Esophagus muscularis mucosa (tissue), 4 donors: Measurements from ENCODE around the gene HPS6. TPM values are rescaled to one million over a fixed set of nuclear protein-coding genes. Genes with fewer than 3 reads are reported as not detected.

Experiments used
- DNase-seq: peaks from one replicate; pipeline ENCODE4 v3.0.0-alpha.2; 2017; ENCODE audit errors: extremely low spot score
- H3K27ac ChIP-seq, 4 donors: fragments of 200-600 bp; sonication (generic); replicated peaks in 1 of 4; 1 replicate in 3 of 4; 2 replicates in 1 of 4; pipeline ENCODE4 v1.5.1; 2016 to 2019; ENCODE audit warnings: mild to moderate bottlenecking in 1 of 4
- H3K27me3 ChIP-seq, 4 donors: fragments of 200-600 bp; sonication (generic); one replicate each; pipeline versions ENCODE4 v1.5.1 to v1.6.0; 2016 to 2019
- H3K36me3 ChIP-seq, 4 donors: fragments of 200-600 bp; sonication (generic); one replicate each; pipeline ENCODE4 v1.5.1; 2016 to 2019
- H3K4me1 ChIP-seq, 4 donors: fragments of 200-600 bp; sonication (generic); one replicate each; pipeline ENCODE4 v1.5.1; 2016 to 2019
- H3K4me3 ChIP-seq, 4 donors: fragments of 200-600 bp; sonication (generic); 1 replicate in 2 of 4; 2 replicates in 2 of 4; pipeline ENCODE4 v1.5.1; 2016 to 2019; ENCODE audit warnings: mild to moderate bottlenecking in 4 of 4, moderate library complexity in 1 of 4
- H3K9me3 ChIP-seq, 4 donors: fragments of 200-600 bp; sonication (generic); 1 replicate in 3 of 4; 2 replicates in 1 of 4; pipeline ENCODE4 v1.5.1; 2016 to 2019
- EP300 ChIP-seq: sonication (generic); formaldehyde crosslinking; IDR thresholded peaks from one replicate; pipeline ENCODE4 v1.6.1; 2017; ENCODE audit warnings: antibody characterized with exemption
- POLR2A ChIP-seq: fragments of 450-650 bp; IDR thresholded peaks from one replicate; pipeline ENCODE4 v1.6.1; 2017; ENCODE audit warnings: antibody characterized with exemption, moderate library complexity, mild to moderate bottlenecking, low read depth
- POLR2AphosphoS5 ChIP-seq, 2 donors: sonication (generic); formaldehyde crosslinking; IDR thresholded peaks; one replicate each; pipeline ENCODE4 v1.6.1; 2017; ENCODE audit warnings: antibody characterized with exemption in 2 of 2
- WGBS: methylation state at CpG from one replicate; pipeline ENCODE4 v1.1.5; 2018; 5-methylcytosine and 5-hydroxymethylcytosine counted together
- intact Hi-C: fragments of 100-400 bp; cut with DNase I; formaldehyde crosslinking; loops from one replicate; pipeline ENCODE4 v1.15.1; 2023
- total RNA-seq, 4 donors: library from RNA; depleted of rRNA; stranded (reverse); fragments of >200 nt; gene quantifications; one replicate each; pipeline versions ENCODE4 v1.1.0 to v1.2.1, GENCODE V29; 2016
- TF ChIP-seq, protein P1 (sequence below), 3 experiments: fragments of 200-600 bp in 2 of 3; fragments of 450-650 bp in 1 of 3; sonication (generic) in 2 of 3; IDR thresholded peaks; one replicate each; pipeline ENCODE4 v1.5.1; 2017 to 2019; ENCODE audit warnings: antibody characterized with exemption in 3 of 3, mild to moderate bottlenecking in 2 of 3, moderate library complexity in 1 of 3

HPS6 gene
- total RNA-seq, 4 donors from 2014 or later: 21.2 to 40.0 (median 28.2) TPM

DNA sequence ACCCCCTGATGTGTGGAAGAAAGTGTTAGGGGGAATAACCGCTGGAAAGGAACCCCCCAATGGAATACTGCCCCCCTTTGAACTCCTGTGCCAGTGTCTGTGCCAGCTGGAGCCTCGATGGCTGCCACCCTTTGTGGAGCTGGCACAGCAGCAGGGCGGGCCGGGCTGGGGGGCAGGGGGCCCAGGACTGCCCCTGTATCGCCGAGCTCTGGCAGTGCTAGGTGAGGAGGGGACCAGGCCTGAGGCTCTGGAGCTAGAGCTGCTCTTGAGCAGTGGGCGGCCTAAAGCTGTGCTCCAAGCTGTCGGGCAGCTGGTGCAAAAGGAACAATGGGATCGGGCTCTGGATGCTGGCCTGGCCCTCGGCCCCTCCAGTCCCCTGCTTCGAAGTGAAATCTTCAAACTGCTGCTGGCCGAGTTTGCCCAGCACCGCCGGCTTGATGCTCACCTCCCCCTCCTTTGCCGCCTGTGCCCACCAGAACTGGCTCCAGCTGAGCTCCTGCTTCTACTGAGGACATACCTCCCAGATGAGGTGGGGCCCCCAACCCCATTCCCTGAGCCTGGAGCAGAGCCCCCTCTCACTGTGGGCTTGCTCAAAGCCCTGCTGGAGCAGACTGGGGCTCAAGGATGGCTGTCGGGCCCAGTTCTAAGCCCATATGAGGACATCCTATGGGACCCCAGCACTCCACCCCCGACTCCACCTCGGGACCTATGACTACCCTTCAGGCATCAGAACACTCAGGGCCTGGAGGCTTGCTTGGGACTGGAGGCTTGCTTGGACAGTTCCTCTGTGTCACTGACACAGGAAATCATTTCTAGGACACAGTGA is 2.2 kb downstream of the HPS6 start:
- no peak overlapping the region for H3K27ac ChIP-seq
- TF ChIP-seq, protein P1, sequence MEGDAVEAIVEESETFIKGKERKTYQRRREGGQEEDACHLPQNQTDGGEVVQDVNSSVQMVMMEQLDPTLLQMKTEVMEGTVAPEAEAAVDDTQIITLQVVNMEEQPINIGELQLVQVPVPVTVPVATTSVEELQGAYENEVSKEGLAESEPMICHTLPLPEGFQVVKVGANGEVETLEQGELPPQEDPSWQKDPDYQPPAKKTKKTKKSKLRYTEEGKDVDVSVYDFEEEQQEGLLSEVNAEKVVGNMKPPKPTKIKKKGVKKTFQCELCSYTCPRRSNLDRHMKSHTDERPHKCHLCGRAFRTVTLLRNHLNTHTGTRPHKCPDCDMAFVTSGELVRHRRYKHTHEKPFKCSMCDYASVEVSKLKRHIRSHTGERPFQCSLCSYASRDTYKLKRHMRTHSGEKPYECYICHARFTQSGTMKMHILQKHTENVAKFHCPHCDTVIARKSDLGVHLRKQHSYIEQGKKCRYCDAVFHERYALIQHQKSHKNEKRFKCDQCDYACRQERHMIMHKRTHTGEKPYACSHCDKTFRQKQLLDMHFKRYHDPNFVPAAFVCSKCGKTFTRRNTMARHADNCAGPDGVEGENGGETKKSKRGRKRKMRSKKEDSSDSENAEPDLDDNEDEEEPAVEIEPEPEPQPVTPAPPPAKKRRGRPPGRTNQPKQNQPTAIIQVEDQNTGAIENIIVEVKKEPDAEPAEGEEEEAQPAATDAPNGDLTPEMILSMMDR (IDR thresholded peaks at IDR 0.05): no peak
- no peak for TF ChIP-seq EP300
- TF ChIP-seq POLR2A: no peak
- no peak for TF ChIP-seq POLR2AphosphoS5 (IDR thresholded peaks at IDR 0.05)

DNA sequence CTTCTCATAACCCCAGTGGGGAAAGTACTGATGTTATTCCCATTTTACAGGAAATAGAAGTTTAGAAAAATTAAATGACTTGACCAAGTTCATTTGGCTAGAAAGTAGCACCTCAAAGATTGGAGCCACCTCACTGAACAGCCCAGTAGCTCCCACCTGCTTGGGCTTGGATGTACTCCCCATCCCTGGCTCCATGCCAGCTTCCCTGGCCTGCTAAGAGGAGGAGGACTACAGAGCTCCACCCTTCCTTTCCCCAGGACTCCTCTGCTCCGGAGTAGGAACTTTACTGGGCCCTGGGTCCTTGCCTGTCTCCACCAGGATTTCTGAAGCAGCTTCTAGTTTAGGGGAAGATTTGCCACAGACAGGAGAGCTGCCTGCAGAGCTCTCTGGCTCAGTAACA is 3.1 kb downstream of the HPS6 start:
- WGBS: 0% methylated on average over 1 of the region's 1 CpG
- Histone ChIP-seq H3K4me1 (peaks cover 32 to 51% (median 43%) of the 10 kb centered on the region in 4 donors), H3K4me3 (no peak overlapping the region), H3K9me3 (no peaks in the 10 kb centered on the region), H3K27ac (no peak overlapping the region), H3K36me3 (peaks cover 0 to 24% (median 17%) of the 10 kb centered on the region in 4 donors), H3K27me3 (no peaks in the 10 kb centered on the region)
- TF ChIP-seq POLR2AphosphoS5 (IDR thresholded peaks at IDR 0.05): no peak
- TF ChIP-seq, protein P1 (IDR thresholded peaks at IDR 0.05): no peak
- TF ChIP-seq POLR2A: no peak
- TF ChIP-seq EP300: no peak
- intact Hi-C loops: loop anchor here (2.0 kb wide), 1 partner anchor 45 kb away; no protein-coding TSS in a partner anchor
- DNase-seq: no peak

More for the DNA sequence above, 2.2 kb downstream of the HPS6 start:
- Histone ChIP-seq H3K9me3 (no peaks in the 10 kb centered on the region), H3K36me3 (peaks cover 0 to 24% (median 17%) of the 10 kb centered on the region in 4 donors), H3K4me1 (peaks cover 32 to 44% (median 37%) of the 10 kb centered on the region in 4 donors), H3K4me3 (no peak overlapping the region), H3K27me3 (no peaks in the 10 kb centered on the region)
- intact Hi-C loops: no loop called here
- no peak for DNase-seq
- WGBS: 91% methylated on average over 12 of the region's 18 CpGs

DNA sequence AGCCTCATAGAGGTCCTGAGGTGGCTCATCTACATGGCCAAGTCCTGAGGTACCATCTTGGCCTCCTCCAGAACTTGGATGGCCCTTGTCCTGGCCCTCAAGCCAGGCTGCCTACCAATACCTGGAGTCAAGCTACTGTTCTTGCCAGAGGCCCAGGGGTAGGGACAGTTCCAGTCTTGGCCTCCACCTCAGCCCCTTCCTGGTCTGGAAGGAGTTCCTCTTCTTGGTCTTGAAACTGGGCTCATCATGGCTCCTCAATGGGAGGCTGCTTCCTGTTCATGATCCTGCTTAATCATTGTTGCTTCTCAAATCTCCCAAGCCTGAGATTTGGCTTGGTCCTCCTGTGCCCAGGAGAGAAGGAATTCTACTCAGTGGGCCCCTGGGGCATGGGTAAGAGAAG is 3.9 kb downstream of the HPS6 start:
- Histone ChIP-seq H3K36me3 (peaks cover 0 to 24% (median 17%) of the 10 kb centered on the region in 4 donors), H3K4me1 (peaks cover 32 to 51% (median 43%) of the 10 kb centered on the region in 4 donors), H3K27ac (no peak overlapping the region), H3K4me3 (no peak overlapping the region), H3K9me3 (no peaks in the 10 kb centered on the region), H3K27me3 (no peaks in the 10 kb centered on the region)
- intact Hi-C loops: loop anchor here (2.0 kb wide), 1 partner anchor 44 kb away; no protein-coding TSS in a partner anchor
- TF ChIP-seq EP300 (no peak), POLR2AphosphoS5 (IDR thresholded peaks at IDR 0.05) (no peak), POLR2A (no peak)
- TF ChIP-seq, protein P1 (IDR thresholded peaks at IDR 0.05): no peak
- DNase-seq: no peak

DNA sequence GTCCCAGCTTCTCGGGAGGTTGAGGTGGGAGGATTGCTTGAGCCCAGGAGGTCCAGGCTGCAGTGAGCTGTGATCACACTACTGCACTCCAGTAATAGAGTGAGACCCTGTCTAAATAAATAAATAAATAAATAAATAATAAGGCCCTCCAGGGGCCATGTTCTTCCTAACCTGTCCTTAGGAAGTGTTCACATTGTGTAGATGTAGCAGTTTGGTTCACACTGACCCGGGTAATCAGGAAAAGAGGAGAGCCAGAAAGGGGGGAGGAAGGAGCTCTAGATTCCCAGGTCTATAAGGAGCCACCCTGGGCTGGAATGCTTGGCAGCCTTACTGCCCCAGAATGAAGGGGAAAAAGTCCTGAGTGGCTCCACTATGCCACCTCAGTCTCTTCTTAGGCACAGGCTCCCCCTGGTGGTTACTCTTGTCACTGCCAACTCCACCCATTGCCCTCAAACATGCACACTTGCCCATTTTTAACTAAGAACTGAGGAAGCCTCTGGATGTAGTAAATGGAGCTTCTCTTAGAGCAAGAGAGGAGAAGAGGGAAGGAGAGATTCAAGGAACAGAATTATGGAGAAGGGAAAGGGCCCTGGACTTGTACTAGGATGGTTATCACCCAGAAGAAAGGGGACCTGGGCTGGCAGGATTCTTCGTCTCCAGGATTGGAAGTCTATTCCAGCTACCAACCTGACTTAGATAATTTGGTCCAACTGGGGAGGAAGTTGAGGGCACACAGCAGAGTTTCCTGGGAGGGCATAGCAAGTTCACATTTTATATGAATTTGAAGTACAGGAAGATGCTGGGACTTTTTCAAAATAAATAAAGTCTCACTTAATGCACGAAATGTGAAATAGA is 7.8 kb downstream of the HPS6 start:
- Histone ChIP-seq H3K27me3 (no peaks in the 10 kb centered on the region), H3K36me3 (peaks cover 0 to 15% (median 4%) of the 10 kb centered on the region in 4 donors), H3K27ac (no peak overlapping the region), H3K4me1 (peaks cover 11 to 23% (median 18%) of the 10 kb centered on the region in 4 donors), H3K4me3 (no peak overlapping the region), H3K9me3 (no peaks in the 10 kb centered on the region)
- WGBS: 72% methylated on average over 4 of the region's 4 CpGs
- peak; percentile 94 for DNase-seq
- intact Hi-C loops: no loop called here
- TF ChIP-seq, protein P1 (IDR thresholded peaks at IDR 0.05): peak in 2 of 3 experiments; percentile 85 to 88
- no peak for TF ChIP-seq POLR2AphosphoS5 (IDR thresholded peaks at IDR 0.05)
